Astrocyte of the cerebellum (primary cell): Measurements from ENCODE around the gene DPH1.

Experiments
- DNase-seq: peaks from one replicate; pipeline ENCODE4 v3.0.0-alpha.2; 2011; ENCODE audit warnings: low read depth
- H3K4me3 ChIP-seq: 2 replicates; pipeline ENCODE4 v1.5.1; 2011; ENCODE audit warnings: mild to moderate bottlenecking, low read depth, low read length, moderate library complexity
- in situ Hi-C: cut with HindIII; loops from 2 replicates; pipeline ENCODE4 v1.10.0; 2017; ENCODE audit warnings: low sequenced_read_pairs
- TF ChIP-seq, protein P1 (sequence below): IDR thresholded peaks from 2 replicates; pipeline ENCODE4 v1.5.1; 2012; ENCODE audit warnings: low read length, low read depth, moderate library complexity, mild to moderate bottlenecking; ENCODE audit errors: missing control alignments

The DPH1 gene

DNA sequence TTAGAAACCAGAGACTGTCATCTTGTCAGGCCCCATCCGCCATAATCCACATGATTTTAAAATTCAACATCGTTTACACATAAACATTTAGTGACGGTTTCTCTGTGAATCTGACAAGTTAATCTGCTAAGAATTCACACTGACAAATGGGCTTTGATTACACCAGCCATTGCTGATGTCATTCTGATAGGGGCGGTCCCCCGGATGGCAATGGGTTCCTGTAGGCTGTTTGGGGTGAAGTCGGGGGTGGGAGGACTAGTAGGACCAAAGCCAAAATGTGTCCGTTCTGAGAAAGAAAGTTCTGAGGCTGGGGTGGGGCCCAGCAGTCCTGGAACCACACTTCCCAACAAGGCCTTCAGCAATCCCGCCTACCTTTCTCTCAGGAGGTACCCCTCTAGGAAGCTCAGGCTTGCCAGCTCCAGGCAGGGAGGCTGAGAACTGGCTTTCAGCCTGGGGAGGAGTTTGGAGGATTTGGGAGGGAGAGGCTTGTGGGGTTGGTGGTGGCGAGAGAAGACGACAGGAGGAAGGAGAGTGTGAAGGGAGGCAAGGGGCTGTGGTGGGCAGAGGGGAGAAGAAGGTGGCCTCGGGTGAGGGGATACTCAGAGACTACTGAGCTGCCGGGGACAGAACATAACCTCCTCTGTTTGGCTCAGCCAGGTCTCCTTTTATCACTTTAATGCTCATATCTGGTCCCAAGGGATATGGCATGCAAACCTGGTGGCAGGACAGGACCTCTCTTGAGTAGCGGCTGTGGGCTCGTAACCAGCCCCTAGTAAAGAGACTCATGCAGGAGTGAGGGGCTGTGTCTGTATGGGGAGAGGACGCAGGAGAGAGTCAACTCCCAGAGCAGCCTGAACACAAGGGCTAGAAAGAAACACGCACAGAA lies 33.6 kb downstream of the DPH1 start:
- in situ Hi-C loops = loop anchor here (10.0 kb wide), 1 partner anchor 111 kb away; no protein-coding TSS in a partner anchor
- DNase-seq = no peak

DNA sequence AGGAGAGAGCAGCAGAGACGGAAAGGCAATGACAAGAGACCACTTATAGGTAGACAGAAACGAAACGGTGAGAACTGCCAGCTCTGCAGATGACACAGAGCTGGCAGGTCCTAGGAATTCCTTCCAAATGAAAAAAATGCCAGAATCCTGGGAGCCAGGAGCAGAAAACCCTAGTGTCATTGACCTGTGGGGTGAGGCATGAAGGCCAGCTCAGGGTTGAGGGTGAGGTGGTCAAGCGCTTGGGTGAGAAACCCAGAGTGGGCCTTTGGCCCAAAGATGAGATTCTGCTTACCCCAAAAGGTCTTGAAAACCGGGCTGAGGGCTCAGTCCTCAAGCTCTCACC lies 34.2 kb downstream of the DPH1 start:
- in situ Hi-C loops = loop anchor here (10.0 kb wide), 1 partner anchor 111 kb away; no protein-coding TSS in a partner anchor
- TF ChIP-seq, protein P1, sequence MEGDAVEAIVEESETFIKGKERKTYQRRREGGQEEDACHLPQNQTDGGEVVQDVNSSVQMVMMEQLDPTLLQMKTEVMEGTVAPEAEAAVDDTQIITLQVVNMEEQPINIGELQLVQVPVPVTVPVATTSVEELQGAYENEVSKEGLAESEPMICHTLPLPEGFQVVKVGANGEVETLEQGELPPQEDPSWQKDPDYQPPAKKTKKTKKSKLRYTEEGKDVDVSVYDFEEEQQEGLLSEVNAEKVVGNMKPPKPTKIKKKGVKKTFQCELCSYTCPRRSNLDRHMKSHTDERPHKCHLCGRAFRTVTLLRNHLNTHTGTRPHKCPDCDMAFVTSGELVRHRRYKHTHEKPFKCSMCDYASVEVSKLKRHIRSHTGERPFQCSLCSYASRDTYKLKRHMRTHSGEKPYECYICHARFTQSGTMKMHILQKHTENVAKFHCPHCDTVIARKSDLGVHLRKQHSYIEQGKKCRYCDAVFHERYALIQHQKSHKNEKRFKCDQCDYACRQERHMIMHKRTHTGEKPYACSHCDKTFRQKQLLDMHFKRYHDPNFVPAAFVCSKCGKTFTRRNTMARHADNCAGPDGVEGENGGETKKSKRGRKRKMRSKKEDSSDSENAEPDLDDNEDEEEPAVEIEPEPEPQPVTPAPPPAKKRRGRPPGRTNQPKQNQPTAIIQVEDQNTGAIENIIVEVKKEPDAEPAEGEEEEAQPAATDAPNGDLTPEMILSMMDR = no peak
- DNase-seq = no peak
- H3K4me3 ChIP-seq = no peak overlapping the region

More for the DNA sequence above, 33.6 kb downstream of the DPH1 start:
- no peak overlapping the region for H3K4me3 ChIP-seq
- TF ChIP-seq, protein P1 = no peak

DNA sequence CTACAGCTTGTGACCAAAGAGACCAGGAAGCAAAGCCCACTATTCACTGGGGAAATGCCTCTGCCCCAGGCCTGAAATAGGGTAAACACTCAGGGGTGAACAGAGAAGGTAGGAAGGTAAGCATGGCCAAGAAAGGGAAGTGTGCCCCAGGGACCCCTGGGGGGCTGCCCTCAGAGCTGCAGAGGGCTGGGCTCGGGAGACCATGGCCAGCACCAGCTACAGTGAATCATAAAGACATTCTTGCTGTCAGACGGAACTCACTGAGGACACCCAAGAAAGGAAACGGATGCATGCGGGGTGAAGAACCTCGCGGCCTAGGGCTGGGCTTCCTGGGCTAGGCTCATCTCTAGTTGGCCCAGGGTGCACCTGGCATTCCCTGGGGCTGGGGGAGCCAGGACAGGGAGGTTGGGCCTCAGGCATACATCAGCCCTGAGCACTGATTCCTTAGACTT lies 34.6 kb downstream of the DPH1 start:
- no peak overlapping the region for H3K4me3 ChIP-seq
- DNase-seq = no peak
- TF ChIP-seq, protein P1 = no peak
- in situ Hi-C loops = loop anchor here (10.0 kb wide), 1 partner anchor 110 kb away; no protein-coding TSS in a partner anchor

DNA sequence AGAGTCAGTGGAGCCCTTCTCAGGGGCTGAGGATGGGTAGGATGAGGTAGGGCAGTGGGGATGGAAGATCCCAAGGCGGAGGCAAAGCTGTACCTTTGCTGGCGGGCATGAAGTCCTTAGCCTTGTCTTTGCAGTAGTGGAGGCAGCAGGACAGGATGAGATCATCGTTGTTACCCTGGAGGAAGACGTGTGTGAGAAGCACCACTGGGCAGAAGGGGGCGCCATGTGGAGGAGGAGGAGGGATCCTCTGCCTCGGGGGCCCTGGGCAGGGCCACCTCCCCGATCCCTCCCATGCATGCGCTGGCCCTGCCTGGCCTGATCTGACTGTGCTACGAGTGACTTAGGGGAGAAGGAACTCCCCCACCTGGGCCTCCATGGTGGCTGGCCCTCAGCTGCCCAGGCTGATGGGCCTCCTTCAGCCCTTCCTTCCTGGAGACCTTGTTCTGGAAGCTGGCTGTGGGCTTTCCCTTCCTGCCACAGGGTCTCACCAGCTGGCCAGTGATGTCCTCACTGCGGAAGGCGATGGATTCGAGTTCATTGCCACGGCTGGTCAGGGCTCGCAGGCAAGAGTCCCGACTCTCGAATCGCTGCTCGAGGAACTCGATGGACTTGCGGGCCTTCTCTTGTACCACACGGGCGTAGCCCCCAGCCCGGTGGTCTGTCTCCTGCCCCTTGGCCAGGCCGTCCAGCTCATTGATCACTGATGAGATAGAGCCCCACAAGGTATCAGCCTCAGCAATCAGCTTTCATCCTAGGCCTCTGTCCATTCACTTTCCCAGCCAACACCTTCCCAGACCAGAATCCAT lies 35.2 kb downstream of the DPH1 start:
- in situ Hi-C loops = loop anchor here (10.0 kb wide), 1 partner anchor 110 kb away; no protein-coding TSS in a partner anchor

DNA sequence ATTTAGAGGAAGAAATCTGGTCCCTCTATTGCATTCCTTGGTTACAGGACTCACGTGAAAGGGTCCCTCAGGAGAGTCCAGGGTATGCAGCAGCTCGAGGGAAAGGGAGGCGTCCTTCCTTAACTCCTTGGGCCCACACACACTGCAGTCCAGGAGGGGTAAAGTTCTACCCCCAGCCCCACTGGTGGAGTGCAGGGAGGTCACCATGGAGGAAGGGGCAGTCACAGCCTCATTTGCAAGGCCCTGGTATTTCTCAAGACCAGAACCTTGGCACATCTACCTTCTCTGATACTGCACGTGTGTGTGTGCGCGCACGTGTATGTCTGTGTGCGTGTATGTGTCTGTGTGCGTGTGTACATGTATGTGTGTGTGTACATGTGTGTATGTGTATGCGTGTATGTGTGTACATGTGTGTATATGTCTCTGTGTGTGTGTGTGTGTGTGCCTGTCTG lies 36.0 kb downstream of the DPH1 start:
- in situ Hi-C loops = loop anchor here (10.0 kb wide), 1 partner anchor 109 kb away; no protein-coding TSS in a partner anchor
- no peak overlapping the region for H3K4me3 ChIP-seq
- TF ChIP-seq, protein P1 = no peak
- no peak for DNase-seq

More for the DNA sequence above, 35.2 kb downstream of the DPH1 start:
- DNase-seq = no peak
- H3K4me3 ChIP-seq = no peak overlapping the region
- TF ChIP-seq, protein P1 = peak; percentile 46

DNA sequence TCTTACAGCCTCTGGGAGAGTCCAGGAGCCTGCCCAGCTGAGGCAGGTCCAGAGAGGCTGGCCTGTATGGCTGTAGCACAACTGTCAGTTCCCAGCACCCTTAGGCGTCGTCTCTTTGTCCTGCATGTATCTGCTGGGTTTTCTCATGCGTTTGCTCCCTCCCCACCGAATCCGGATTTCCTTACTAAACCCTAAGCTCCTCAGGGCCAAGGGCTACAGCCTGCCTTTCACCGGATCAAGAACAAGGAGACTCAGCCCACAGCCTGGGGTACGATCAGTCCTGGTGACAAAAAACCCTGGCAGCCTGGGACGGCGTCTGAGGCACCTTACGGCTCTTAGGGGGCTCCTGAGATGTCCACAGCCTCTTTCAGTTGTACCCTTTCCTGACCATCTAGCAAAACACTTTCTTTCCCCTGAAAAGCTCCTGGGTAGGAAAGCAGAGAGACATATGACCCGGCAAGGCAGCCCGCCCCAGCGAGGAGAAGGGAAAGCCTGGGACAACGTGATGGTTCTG lies 37.2 kb downstream of the DPH1 start:
- DNase-seq = no peak
- TF ChIP-seq, protein P1 = no peak
- no peak overlapping the region for H3K4me3 ChIP-seq
- in situ Hi-C loops = loop anchor here (10.0 kb wide), 1 partner anchor 108 kb away; no protein-coding TSS in a partner anchor
